GM21825 (cell line): ENCODE results near the gene FBL.
"Not testable (repeated sequence)": the region's sequence is repeated elsewhere in the genome, so short reads cannot be mapped to it uniquely, and the experiment has no call there.

Experiments
- ATAC-seq: cut with Tn5 transposase; IDR thresholded peaks from one replicate; pipeline ENCODE4 v1.9.1; 2021; ENCODE audit warnings: mild to moderate bottlenecking, moderate library complexity; ENCODE audit not compliant: unreplicated experiment

Gene FBL

DNA sequence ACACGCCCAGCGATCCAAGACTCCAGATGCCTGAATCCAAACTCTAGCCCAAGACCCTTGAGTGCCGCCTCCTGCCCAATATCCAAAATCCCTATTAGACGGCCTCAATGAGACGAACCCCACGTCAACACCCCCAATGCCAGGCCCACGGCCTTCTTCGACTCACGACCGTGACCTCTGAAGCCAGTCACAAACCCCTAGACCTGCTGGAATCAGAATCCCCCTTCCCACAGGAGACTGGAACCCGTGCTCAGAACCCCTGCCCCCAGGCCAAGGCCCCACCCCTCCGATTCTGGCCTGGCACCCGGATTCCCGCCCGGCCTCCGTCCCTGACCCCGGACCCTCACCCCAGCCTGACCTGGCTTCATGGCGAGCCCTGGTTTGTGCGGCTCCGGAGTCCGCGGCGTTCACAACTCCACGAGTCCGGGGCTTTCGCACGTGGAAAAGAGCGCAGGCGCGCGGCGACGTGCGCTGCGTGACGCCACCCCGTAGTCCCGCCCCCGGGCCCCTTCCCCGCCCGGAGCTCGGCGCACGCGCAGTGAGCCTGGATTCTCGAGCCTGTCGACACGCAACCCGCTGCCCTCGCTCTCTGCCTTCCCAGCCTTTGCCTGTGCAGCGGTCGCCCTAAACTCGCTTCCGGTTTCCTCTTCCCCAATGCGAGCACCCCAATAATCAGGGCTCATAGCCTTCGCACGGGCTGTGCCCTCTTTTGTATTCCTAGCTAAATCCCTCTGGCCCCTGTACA lies at the start of gene FBL:
TSS of gene FBL (minus strand) at position 447 of the 745 bp plus-strand sequence. CDS start at position 368, 79 bp downstream.
- ATAC-seq: no peak

DNA sequence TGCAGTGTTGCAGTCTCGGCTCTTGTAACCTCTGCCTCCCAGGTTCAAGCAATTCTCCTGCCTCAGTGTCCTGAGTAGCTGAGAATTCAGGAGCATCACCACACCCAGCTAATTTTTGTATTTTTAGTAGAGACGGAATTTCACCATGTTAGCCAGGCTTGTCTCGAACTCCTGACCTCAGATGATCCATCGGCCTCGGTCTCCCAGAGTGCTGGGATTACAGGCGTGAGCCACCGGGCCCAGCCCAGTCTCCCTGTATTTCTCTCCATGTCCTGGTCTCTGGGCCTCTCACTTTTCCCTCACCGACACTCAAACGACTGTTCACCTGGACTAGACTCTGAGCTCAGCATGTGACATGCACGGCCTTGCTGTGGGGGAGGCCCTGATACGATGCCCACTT lies 48.9 kb upstream of the FBL start:
- ATAC-seq: not testable (repeated sequence)

DNA sequence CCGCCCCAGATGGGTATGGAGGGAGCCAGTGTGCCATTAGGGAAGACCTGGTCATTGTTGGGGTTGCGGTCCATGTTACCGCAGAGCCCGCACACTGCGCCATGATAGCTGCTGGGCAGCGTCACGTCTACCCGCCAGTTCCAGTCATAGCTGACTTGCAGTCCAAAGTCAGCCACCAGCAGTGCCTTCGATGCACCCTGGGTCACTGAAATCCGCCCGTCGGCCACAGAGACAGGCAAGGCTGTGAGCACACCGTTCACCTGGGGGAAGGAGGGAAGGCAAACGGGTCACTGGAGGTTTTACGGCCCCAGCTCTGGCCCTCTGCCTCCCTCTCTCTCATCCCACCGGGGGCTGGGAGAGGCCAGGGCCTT lies 48.0 kb upstream of the FBL start:
- not testable (repeated sequence) for ATAC-seq

DNA sequence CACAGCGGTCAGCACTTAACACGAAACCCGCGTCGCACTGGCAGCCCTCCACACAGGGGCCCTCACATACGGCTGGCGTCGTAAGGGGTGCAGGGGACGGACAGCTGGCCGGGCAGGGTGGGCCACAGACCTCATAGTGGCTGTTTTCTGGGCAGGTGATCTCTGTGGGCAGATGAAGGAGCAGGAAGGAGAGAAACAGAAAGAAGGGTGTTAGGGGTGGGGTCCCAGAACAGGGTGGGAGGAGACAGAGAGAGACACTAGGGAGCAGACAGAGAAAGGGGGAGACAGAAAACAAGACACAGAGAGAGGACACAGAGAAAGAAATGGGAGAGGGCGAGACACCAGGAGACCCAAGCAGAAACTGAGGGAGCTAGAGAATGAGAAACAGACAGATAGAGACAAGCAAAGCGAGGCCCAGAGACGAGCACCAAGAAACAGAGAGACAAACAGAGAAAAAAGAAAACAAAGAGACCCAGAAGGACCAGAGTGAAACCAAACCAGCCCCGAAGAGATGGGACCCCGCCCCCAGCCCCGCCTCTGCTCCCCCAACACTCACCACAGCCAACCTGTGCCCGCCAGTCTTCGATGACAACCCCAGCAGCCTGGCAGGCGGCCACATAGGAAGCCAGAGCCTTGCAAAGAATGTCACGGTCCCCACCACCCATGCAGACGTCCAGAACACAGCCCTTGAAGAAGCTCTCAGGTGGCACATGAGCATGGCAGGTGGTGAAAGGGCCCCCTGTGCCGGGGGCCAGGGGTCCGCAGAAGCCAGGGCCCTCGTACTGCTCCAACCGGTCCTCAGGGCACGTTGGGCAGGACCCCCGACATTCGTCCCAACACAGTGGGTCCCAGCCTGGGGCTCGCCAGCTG lies 47.4 kb upstream of the FBL start:
- not testable (repeated sequence) for ATAC-seq

DNA sequence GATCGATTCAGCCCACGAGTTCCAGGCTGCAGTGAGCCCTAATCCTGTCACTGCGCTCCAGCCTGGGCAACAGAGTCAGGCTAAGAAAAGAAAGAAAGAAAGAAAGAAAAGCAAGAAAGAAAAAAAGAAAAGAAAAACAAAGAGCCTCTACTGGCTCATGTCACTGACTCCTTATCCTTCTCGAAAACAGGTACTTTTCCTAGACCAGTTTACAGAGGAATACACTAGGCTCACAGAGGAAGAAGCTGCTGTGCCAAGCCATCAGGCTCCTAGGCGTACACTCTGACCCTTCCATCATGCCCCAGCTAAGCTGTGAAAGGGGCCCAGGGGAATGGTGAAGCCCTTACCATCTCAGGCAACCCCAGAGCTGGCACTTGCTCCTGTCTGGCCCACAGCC lies 46.3 kb upstream of the FBL start:
- not testable (repeated sequence) for ATAC-seq

DNA sequence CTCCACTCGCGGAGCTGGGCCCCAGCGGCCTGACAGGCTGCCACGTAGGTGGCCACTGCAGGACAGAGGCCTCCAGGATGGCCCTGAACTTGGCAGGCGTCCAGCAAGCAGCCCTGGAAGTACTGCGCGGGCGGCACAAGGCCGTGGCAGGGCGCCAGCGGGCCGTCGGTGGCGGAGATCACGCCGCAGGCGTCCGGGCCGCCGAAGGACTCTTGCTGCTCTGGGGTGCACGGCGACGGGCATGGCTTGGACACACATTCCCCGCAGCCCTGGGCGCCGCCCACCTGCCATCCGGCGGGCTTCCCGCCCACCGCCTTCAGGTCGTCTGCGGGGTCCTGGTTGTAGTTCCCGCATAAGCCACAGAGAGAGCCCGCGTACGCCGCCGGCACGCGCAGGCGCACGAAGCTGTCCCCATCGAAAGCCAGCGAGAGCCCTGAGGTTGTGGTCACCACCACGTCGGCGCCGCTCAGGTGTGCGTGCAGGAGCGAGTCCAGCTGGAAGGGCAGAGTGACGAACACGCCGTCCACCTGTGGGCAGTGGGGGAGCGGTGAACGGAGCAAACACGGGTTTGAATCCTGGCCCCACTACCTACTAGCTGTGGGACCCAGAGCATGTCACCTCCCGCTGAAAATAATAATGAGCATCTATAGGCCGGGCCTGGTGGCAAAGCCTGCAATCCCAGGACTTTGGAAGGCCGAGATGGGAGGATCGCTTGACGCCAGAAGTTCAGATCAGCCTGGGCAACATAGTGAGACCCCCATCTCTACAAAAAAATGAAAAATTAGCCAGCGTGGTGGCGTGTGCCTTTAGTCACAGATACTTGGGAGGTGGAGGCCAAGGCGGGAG lies 45.7 kb upstream of the FBL start:
- ATAC-seq: not testable (repeated sequence)

DNA sequence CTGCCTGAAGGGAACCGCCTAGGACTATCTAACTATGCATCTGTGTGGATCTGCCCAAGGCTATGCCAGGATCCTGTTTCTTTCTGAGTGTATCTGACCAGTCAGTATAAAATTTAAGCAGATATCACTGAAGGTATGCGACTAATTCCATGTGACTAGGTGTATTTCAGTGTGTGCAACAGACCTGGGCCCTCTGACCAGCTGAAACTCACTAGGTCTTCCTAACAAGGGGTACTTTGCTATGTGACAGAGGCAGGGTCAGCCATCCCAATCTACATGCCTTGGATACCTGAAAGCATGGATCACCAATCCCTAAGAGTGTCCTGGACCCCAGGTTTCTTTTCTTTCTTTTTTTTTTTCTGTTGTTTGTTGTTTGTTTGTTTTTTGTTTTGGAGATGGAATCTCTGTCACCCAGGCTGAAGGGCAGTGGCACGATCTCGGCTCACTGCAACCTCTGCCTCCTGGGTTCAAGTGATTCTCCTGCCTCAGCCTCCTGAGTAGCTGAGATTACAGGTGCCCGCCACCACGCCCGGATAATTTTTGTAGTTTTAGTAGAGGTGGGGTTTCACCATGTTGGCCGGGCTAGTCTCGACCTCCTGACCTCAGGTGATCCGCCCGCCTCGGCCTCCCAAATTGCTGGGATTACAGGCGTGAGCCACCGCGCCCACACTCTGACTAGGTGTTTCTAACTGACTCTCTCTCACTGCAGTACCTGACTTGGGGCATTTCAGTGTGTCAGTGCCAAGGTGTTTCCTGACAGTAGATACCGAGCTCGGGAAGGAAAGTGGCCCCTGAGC lies 44.8 kb upstream of the FBL start:
- ATAC-seq: no peak

DNA sequence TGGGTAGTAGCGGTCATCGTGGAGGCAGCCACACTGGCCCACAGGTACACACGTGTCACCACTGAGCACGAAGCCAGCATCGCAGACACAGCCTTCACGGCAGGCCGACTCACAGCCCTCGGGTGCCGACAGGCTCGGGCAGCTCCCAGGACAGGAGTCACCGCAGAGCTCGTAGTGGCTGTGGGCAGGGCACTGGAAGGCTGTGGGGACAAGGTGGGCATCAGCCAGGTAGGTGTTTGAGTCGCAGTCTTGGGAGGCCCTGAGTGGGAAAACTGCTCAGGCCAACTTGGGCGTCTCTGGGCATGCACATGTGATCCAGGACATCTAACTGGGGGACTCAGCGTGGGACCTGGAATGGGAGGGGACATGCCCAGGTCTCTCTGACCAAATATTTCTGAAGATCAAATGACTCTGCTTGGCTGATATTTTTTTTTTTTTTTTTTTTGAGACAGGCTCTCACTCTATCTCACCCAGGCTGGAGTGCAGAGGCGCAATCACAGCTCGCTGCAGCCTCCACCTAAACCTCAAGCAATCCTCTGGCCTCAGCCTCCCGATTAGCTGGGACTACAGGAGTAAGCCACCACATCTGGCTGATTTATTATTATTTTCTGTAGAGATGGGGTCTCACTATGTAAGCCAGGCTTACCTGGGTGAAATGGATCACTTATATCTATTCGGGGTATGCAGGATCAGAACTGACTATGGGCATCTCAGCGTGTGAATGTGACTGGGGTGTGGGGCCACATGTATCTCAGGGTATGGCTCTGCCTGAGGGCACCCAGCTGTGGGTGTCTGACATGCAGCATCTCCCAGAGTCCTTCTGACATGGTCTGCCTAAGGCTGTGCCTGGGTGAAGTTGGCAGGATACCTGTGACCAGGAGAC lies 43.9 kb upstream of the FBL start:
- ATAC-seq: not testable (repeated sequence)

DNA sequence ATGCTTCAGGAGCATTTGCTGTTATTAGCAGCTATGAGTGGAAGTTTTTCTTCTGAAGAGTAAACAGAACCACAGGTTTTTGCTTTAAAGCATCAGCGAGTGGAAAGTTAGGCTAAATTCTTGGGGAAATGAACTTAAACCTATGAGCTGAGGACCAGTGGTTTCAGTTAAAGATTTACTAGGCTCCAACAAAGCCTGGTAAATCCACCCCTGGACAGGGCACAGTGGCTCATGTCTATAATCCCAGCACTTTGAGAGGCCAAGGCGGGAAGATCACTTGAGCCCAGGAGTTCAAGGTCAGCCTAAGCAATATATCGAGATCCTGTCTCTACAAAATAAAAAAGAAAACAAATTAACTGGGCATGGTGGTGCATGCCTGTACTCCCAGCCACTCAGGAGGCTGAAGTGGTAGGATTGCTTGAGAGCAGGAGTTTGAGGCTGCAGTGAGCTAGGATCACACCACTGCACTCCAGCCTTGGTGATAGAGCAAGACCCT lies 41.3 kb upstream of the FBL start:
- ATAC-seq: not testable (repeated sequence)

DNA sequence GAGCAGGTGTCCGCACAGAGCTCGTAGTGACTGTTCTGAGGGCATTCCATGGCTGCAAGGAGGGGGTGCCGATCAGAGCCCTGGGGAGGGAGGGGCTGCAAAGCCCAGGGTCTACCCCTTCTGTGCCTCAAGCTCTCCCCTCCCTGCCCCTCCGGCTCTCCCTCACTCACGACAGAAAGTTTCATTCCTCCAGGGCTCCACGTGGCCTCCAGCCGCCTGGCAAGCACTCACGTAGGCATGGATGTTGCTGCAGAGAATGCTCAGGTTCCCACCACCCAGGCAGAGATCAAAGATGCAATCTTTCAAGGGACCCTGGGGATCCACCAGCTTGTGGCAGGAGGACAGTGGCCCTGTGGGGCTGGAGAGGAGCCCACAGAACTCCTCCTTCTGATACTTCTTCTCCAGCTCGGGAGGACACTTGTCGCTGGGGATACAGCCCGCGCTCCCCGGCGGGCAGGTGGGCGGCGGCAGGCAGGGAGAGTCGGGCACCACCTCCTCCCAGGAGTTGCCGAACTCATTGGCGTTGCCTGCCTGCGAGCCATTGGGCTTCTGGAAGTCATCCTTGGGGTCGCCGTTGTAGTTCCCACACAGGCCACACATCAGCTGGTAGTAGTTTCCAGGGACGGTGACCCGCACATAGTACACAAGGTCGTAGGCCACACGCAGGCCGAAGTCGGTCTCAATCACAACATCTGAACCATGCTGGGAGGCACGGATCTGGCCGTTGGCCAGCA lies 39.8 kb upstream of the FBL start:
- ATAC-seq: not testable (repeated sequence)

DNA sequence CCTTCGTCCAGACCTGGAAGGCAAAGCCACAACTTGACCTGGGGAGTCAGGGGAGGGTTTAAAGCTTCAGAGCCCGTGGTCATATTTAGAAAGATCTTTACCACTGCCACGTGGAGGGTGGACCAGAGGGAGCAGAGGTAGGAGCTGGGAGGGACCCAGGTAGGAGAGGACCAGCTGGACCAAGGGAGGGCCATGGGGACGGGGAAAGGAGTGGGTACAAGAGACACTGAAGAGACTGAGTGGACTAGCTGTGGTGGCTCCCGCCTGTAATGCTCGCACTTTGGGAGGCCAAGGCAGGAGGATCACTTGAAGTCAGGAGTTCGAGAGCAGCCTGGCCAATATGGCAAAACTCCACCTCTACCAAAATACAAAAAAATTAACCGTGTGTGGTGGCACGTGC lies 38.5 kb upstream of the FBL start:
- not testable (repeated sequence) for ATAC-seq

DNA sequence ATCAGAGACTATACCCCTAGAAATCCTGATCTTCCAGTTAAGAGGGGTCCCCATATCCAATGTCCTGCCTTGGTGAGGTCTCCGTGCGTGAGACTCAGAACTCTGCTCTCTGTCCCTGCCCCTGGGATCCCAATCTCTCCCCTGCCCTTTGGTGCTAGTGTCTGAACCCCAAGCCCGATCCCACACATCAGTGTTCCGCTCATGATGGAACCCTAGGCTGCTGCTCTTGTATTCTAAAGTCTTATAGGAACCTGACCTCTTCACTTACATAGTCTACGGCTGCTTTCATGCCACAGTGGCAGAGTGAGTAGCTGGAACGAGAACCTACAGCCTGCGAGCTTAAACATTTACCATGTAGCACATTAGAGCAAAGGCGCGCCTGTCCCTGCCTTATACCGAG lies 36.5 kb upstream of the FBL start:
- ATAC-seq: not testable (repeated sequence)

DNA sequence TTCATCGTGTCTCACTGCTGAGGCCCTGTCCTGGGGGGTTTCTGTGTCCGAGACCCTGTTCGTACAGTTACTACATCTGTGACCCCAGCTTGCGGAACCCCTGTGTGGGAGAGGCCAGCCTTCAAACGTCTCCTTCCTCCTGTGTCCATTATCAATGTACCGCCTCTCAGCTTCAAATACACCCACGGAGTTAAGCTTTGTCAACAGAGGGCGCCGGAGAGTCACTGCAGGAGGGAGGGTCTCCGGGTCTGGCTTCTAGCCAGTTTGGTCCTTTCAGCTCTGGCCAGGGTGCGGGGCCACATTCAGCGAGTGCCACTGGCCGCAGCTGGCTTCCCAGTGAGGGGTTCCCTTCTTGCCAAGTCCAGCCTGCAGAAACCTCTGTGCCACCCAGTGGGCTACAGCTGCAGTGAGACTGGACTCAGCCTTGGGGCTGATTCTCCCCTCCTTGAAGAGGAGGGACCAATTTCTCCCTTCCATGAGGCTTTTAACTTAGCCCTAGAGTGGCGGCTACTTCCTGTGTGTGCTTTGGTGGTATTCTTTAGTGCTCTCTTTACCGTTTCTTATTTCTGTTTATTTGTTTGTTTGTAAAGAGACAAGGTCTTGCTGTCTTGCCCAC lies 35.4 kb upstream of the FBL start:
- not testable (repeated sequence) for ATAC-seq

DNA sequence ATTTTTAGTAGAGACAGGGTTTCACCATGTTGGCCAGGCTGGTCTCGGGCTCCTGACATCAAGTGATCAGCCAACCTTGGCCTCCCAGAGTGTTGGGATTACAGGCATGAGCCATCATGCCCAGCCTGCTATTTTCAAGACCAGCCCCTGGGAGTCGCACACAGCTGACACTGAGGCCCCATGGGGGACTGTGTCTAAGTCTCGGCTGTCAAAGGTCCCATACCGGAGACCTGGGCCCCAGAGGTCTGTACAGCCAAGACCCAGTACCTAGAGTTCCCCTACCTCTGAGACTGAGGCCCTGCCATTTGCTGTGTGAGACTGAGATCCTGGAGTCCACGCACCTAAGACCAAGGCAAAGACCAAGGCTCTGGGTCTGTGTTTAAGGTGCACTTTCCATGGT lies 34.1 kb upstream of the FBL start:
- not testable (repeated sequence) for ATAC-seq

DNA sequence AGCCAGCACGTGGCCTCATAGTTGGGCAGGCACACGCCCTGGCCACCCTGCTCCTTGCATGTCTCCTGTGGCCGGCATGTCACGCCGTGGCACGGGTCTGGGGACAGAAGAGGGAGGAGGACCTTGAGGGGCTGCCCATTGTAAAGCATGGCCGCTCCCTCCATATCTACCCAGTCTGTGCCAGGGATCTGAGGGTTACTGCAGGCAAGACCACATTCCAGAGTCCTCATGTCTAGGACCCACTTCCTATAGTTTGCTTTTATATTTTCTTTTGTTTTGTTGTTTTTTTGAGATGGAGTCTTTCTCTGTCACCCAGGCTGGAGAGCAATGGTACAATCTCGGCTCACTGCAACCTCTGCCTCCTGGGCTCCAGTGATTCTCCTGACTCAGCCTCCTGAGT lies 33.6 kb upstream of the FBL start:
- ATAC-seq: not testable (repeated sequence)

DNA sequence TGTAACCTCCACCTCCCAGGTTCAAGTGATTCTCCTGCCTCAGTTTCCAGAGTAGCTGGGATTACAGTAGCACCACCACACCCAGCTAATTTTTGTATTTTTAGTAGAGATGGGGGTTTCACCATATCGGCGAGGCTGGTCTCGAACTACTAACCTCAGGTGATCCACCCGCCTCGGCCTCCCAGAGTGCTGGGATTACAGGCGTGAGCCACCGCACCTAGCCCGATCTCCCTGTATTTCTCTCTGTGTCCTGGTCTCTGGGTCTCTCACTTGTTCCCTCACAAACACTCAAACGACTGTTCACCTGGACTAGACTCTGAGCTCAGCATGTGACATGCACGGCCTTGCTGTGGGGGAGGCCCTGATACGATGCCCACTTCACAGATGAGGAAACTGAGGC lies 32.7 kb upstream of the FBL start:
- not testable (repeated sequence) for ATAC-seq

DNA sequence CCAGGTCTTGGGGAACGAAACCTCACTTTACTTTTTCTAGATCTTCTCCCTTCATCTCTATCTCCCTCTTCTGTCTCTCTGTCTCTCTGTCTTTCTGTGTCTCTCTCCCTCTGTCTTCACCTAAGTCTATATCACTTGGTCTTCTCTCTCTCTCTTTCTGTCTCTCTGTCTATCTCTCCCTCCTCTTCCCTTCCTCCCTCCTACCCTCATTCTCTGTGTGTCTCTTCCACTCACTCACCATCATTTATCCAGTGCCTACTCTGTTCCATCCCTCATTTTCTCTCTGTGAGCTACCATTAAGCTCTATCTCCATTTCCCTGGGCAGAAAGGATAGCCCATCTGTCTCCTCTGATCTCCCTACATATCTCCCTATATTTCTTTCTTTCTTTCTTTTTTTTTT lies 32.2 kb upstream of the FBL start:
- no peak for ATAC-seq

DNA sequence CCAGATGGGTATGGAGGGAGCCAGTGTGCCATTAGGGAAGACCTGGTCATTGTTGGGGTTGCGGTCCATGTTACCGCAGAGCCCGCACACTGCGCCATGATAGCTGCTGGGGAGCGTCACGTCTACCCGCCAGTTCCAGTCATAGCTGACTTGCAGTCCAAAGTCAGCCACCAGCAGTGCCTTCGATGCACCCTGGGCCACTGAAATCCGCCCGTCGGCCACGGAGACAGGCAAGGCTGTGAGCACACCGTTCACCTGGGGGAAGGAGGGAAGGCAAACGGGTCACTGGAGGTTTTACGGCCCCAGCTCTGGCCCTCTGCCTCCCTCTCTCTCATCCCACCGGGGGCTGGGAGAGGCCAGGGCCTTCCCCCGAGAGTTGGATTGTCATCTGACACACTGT lies 31.8 kb upstream of the FBL start:
- not testable (repeated sequence) for ATAC-seq
